ENCODE results near the gene TRAF3IP1.

Gene TRAF3IP1

GRCh38 chr2:238351315-238351714 is 31.0 kb downstream of the TRAF3IP1 start:
- H3K4me3 ChIP-seq (ENCODE audit: low read depth, low read length): no peak overlapping the region
- in situ Hi-C loops (cut with HindIII; ENCODE audit: low sequenced_read_pairs): no loop called here
- no peak for DNase-seq (ENCODE audit: low read depth, low spot score)
- TF ChIP-seq CTCF (IDR thresholded peaks at IDR 0.05; ENCODE audit: low read depth, low read length): no peak

- no peak for TF ChIP-seq CTCF (IDR thresholded peaks at IDR 0.05; ENCODE audit: low read depth, low read length)
- H3K4me3 ChIP-seq (ENCODE audit: low read depth, low read length): no peak overlapping the region
- in situ Hi-C loops (cut with HindIII; ENCODE audit: low sequenced_read_pairs): no loop called here
- DNase-seq (ENCODE audit: low read depth, low spot score): no peak
Measured at GRCh38 chr2:238352361-238352760, 32.0 kb downstream of the TRAF3IP1 start.

- no peak for DNase-seq (ENCODE audit: low read depth, low spot score)
- in situ Hi-C loops (cut with HindIII; ENCODE audit: low sequenced_read_pairs): no loop called here
Measured at GRCh38 chr2:238358769-238359168, 38.5 kb downstream of the TRAF3IP1 start.

GRCh38 chr2:238359403-238359802 is 39.1 kb downstream of the TRAF3IP1 start:
- in situ Hi-C loops (cut with HindIII; ENCODE audit: low sequenced_read_pairs): no loop called here
- no peak for TF ChIP-seq CTCF (IDR thresholded peaks at IDR 0.05; ENCODE audit: low read depth, low read length)
- no peak for DNase-seq (ENCODE audit: low read depth, low spot score)
- H3K4me3 ChIP-seq (ENCODE audit: low read depth, low read length): no peak overlapping the region

More at GRCh38 chr2:238358769-238359168, 38.5 kb downstream of the TRAF3IP1 start:
- no peak for TF ChIP-seq CTCF (IDR thresholded peaks at IDR 0.05; ENCODE audit: low read depth, low read length)
- no peak overlapping the region for H3K4me3 ChIP-seq (ENCODE audit: low read depth, low read length)

- no peak overlapping the region for H3K4me3 ChIP-seq (ENCODE audit: low read depth, low read length)
- no peak for DNase-seq (ENCODE audit: low read depth, low spot score)
- no peak for TF ChIP-seq CTCF (IDR thresholded peaks at IDR 0.05; ENCODE audit: low read depth, low read length)
- in situ Hi-C loops (cut with HindIII; ENCODE audit: low sequenced_read_pairs): no loop called here
Measured at GRCh38 chr2:238361877-238362276, 41.6 kb downstream of the TRAF3IP1 start.

GRCh38 chr2:238362626-238363025 is 42.3 kb downstream of the TRAF3IP1 start:
- no peak for TF ChIP-seq CTCF (IDR thresholded peaks at IDR 0.05; ENCODE audit: low read depth, low read length)
- in situ Hi-C loops (cut with HindIII; ENCODE audit: low sequenced_read_pairs): no loop called here
- H3K4me3 ChIP-seq (ENCODE audit: low read depth, low read length): no peak overlapping the region
- no peak for DNase-seq (ENCODE audit: low read depth, low spot score)

- no peak overlapping the region for H3K4me3 ChIP-seq (ENCODE audit: low read depth, low read length)
Measured at GRCh38 chr2:238369591-238370040, 49.3 kb downstream of the TRAF3IP1 start.

More at GRCh38 chr2:238369591-238370040, 49.3 kb downstream of the TRAF3IP1 start:
- DNase-seq (ENCODE audit: low read depth, low spot score): no peak
- no peak for TF ChIP-seq CTCF (IDR thresholded peaks at IDR 0.05; ENCODE audit: low read depth, low read length)
- in situ Hi-C loops (cut with HindIII; ENCODE audit: low sequenced_read_pairs): no loop called here
